ENCODE data around the gene ETV3L.

GRCh38 chr1:157119448-157119847 lies 19.8 kb upstream of the ETV3L start:
- TF ChIP-seq CTCF (IDR thresholded peaks at IDR 0.05; ENCODE audit: low read depth, low read length, poor library complexity, severe bottlenecking) (no peak), EZH2phosphoT487 (IDR thresholded peaks at IDR 0.05; ENCODE audit: borderline replicate concordance, low read length) (no peak)

Measured in DOHH2 (cell line).